ENCODE data around the gene IL4I1. TPM values are rescaled to one million over a fixed set of nuclear protein-coding genes. Genes with fewer than 3 reads are reported as not detected.

IL4I1 gene
- total RNA-seq, 1 donor from 2014 or later, result 0.58 TPM

GRCh38 chr19:49938662-49939061 lies 42.0 kb upstream of the IL4I1 start:
- TF ChIP-seq CTCF (conservative IDR thresholded peaks at IDR 0.05), result no peak
- Mint-ChIP-seq H3K9me3 (no peaks in the 10 kb centered on the region), H3K36me3 (no peaks in the 10 kb centered on the region), H3K27me3 (peaks cover 7% of the 10 kb centered on the region), H3K27ac (no peak overlapping the region), H3K4me3 (no peak overlapping the region), H3K4me1 (ENCODE audit: unreplicated experiment) (no peaks in the 10 kb centered on the region)
- DNase-seq (ENCODE audit: extremely low spot score, unreplicated experiment), result no peak

GRCh38 chr19:49937750-49938381 lies 41.2 kb upstream of the IL4I1 start:
- H3K9me3 Mint-ChIP-seq, result no peaks in the 10 kb centered on the region
- peaks cover 4% of the 10 kb centered on the region for H3K36me3 Mint-ChIP-seq
- H3K4me3 Mint-ChIP-seq, result no peak overlapping the region
- no peaks in the 10 kb centered on the region for H3K4me1 Mint-ChIP-seq (ENCODE audit: unreplicated experiment)
- DNase-seq (ENCODE audit: extremely low spot score, unreplicated experiment), result peak; percentile 93
- TF ChIP-seq CTCF (conservative IDR thresholded peaks at IDR 0.05), result peak; percentile 99
- H3K27ac Mint-ChIP-seq, result no peak overlapping the region
- peaks cover 7% of the 10 kb centered on the region for H3K27me3 Mint-ChIP-seq

- DNase-seq (ENCODE audit: extremely low spot score, unreplicated experiment), result no peak
- peaks cover 4% of the 10 kb centered on the region for H3K27me3 Mint-ChIP-seq
- peaks cover 4% of the 10 kb centered on the region for H3K36me3 Mint-ChIP-seq
- no peak overlapping the region for H3K27ac Mint-ChIP-seq
- no peaks in the 10 kb centered on the region for H3K9me3 Mint-ChIP-seq
- no peak overlapping the region for H3K4me3 Mint-ChIP-seq
- H3K4me1 Mint-ChIP-seq (ENCODE audit: unreplicated experiment), result no peaks in the 10 kb centered on the region
- TF ChIP-seq CTCF (conservative IDR thresholded peaks at IDR 0.05), result no peak
Measured at GRCh38 chr19:49936549-49936948, 39.9 kb upstream of the IL4I1 start.

- no peak overlapping the region for H3K4me3 Mint-ChIP-seq
- H3K27ac Mint-ChIP-seq, result no peak overlapping the region
Measured at GRCh38 chr19:49933643-49934042, 37.0 kb upstream of the IL4I1 start.

GRCh38 chr19:49932731-49933131 lies 36.0 kb upstream of the IL4I1 start:
- Mint-ChIP-seq H3K27me3 (peaks cover 4% of the 10 kb centered on the region), H3K36me3 (peaks cover 18% of the 10 kb centered on the region), H3K9me3 (peaks cover 4% of the 10 kb centered on the region), H3K4me3 (no peak overlapping the region), H3K27ac (no peak overlapping the region), H3K4me1 (ENCODE audit: unreplicated experiment) (peaks cover 13% of the 10 kb centered on the region)
- DNase-seq (ENCODE audit: extremely low spot score, unreplicated experiment), result no peak
- no peak for TF ChIP-seq CTCF (conservative IDR thresholded peaks at IDR 0.05)

More at GRCh38 chr19:49933643-49934042, 37.0 kb upstream of the IL4I1 start:
- no peak for DNase-seq (ENCODE audit: extremely low spot score, unreplicated experiment)
- Mint-ChIP-seq H3K36me3 (peaks cover 13% of the 10 kb centered on the region), H3K27me3 (peaks cover 4% of the 10 kb centered on the region), H3K4me1 (ENCODE audit: unreplicated experiment) (peaks cover 11% of the 10 kb centered on the region), H3K9me3 (peaks cover 4% of the 10 kb centered on the region)
- TF ChIP-seq CTCF (conservative IDR thresholded peaks at IDR 0.05), result no peak

All from type B pancreatic cell (in vitro differentiated cells).